ENCODE results near the gene SCN3B.
A peak's percentile ranks its signal among the peaks of the same experiment; 100 is the strongest.

The SCN3B gene

DNA sequence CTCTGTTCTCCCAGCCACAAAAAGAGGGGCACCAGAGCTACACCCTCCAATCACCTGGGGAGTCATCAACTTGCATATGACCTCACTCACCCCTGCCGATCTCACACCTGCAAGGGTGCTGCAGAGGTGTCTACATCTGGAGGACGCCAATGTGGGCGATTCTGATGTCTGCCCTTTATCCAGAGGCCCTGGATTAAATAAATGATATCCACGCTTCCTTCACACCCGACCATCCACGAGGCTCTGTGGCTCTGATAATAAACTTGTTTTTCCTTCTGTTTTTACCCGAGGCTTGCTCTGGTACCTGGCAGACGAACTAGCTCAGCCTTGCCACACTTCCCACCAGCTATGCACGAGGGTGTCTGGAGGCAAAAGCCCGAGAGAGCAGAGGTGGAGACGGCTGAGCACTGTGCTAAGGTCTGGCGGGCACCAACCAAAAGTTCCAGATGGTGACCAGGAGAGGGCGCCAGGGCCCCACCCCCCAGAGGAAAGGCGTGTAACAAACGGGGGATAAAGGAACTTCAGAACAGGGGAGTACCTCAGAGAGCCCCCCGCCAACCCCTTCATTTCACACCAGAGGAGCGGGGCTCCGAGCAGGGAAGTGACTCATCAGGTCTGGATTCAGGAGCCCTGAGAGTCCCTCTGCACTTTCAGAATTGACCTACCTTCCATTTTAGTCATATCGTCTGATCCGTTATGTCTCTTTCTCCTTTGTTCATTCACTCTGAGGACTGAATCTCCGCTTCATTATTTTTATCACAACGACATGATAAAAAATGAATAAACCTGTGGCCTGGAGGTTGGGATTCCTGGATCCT is 13.5 kb downstream of the SCN3B start:
- TF ChIP-seq, protein P1, sequence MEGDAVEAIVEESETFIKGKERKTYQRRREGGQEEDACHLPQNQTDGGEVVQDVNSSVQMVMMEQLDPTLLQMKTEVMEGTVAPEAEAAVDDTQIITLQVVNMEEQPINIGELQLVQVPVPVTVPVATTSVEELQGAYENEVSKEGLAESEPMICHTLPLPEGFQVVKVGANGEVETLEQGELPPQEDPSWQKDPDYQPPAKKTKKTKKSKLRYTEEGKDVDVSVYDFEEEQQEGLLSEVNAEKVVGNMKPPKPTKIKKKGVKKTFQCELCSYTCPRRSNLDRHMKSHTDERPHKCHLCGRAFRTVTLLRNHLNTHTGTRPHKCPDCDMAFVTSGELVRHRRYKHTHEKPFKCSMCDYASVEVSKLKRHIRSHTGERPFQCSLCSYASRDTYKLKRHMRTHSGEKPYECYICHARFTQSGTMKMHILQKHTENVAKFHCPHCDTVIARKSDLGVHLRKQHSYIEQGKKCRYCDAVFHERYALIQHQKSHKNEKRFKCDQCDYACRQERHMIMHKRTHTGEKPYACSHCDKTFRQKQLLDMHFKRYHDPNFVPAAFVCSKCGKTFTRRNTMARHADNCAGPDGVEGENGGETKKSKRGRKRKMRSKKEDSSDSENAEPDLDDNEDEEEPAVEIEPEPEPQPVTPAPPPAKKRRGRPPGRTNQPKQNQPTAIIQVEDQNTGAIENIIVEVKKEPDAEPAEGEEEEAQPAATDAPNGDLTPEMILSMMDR (conservative IDR thresholded peaks at IDR 0.05) = peak; percentile 92
- TF ChIP-seq ZFX (IDR thresholded peaks at IDR 0.05) = no peak
- H3K27ac ChIP-seq = no peak overlapping the region

DNA sequence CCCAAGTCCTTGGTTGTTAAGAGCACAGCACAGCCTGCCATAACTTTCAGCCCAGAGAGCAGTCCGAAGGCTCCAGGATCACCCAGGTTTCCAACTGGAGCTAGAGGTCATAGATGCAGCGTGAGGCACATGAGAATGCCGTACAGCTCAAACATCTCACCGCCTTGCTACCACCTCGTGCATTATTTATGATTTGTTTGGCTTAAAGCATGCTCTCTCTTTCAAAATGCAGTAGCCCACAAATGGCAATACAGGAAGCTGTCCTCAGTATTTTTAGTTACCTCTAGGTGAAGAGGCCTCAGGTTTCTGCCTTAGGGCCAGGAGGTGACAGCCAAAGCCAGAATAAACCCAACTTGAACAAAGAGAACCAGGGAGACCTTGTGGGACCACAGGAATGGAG is 14.4 kb downstream of the SCN3B start:
- H3K27ac ChIP-seq = no peak overlapping the region
- TF ChIP-seq, protein P1 (conservative IDR thresholded peaks at IDR 0.05) = no peak

DNA sequence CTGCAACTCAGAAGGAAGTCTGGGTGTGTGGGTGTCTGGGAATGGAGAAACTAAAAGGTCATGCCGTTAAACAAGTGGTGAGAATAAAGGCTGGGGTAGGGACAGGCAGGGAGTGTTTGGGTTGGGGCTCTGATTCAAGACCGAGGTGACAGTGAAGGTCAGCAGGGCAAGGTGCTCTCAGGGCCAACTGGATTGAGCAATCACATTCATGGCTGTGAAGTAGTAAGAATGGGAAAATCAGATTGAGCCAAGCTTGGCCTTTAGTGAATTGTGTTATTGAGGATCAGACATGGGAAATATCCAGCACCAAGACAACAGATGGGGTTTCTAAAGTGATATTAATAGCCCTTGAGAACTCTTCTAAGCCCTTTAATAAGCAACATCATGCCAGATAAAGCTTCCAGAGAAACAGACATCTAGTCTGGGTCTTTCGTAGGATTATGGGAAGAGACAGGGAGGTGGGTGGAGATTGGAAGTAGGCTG is 24.3 kb downstream of the SCN3B start:
- TF ChIP-seq, protein P1 (conservative IDR thresholded peaks at IDR 0.05) = no peak
- no peak for TF ChIP-seq ZFX (IDR thresholded peaks at IDR 0.05)
- no peak overlapping the region for H3K27ac ChIP-seq

DNA sequence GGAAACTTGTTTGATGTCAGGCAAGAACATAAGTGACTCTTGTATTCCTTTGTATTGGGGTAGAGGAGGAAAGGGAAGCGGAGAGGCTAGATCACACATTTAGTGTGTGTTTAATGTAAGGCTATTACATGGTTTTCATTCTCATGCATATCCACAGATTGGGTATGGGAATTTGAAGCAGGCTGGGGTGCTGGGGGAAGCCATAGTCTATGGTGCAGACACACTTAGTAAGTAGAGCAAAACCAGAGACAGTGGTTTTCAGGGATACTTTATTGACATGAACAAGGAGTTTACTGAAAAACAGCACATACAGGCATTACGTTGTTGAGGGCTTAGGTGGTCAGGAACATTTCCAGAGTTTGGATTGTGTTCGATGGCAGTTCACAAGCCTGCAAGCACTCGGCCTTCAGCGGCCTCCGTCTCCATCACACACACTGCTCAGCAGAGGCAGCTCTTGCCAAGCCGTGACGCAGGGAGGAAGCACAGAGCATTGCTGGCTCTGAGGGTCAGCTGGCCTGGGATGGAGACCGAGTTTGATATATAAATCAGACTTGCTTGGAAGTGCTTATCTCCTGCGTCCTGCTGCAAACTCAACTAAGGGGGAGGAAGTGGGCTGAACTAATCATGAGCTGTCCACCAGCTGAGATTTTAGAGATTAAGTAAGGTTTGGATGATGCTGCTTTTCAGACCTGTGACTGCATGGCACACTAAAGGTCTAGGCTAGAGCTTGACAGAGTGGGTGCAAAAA is 25.3 kb downstream of the SCN3B start:
- TF ChIP-seq, protein P1 (conservative IDR thresholded peaks at IDR 0.05) = no peak
- TF ChIP-seq ZFX (IDR thresholded peaks at IDR 0.05) = no peak
- no peak overlapping the region for H3K27ac ChIP-seq

DNA sequence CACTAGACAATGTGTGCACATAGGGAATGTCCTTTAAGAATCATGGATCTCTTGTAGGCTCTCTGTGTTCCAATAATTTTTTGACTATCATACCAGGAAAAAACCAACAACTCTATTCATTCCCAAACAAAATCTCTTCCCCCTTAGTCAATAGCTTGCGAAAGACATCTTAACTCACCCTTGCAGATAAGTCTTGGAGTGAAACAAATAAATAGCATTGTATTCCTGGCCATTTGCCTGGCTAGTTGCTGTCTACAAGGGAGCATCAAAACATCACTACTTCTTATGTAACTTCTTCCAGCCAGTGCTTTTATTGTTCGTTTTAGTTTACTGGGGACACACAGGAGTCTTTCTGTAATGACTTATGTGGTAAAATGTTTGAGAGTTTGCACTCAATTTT is 29.4 kb downstream of the SCN3B start:
- H3K27ac ChIP-seq = no peak overlapping the region
- no peak for TF ChIP-seq ZFX (IDR thresholded peaks at IDR 0.05)
- TF ChIP-seq, protein P1 (conservative IDR thresholded peaks at IDR 0.05) = no peak

DNA sequence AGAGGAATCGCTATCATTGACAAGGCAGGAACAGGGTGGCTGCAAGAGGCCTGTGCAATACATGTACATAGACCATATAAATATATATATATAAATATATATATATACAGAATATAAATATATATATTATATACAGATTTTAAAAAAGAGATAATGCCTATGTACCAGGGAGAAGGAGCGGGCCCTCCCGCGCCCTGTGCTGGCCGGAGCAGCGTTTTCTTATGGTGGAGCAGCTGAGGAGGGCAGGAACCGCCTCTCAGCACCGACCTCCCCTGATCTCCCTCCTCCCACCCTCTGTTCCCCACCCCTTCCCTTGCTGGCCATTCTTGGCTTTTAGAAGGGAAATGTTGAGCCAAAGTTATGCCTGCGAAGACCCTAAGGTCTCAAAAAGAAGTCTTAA is 31.8 kb downstream of the SCN3B start:
- no peak overlapping the region for H3K27ac ChIP-seq
- no peak for TF ChIP-seq ZFX (IDR thresholded peaks at IDR 0.05)
- TF ChIP-seq, protein P1 (conservative IDR thresholded peaks at IDR 0.05) = no peak

Measured in C4-2B (cell line).